ENCODE results near the gene NKAIN2.

Gene NKAIN2

DNA sequence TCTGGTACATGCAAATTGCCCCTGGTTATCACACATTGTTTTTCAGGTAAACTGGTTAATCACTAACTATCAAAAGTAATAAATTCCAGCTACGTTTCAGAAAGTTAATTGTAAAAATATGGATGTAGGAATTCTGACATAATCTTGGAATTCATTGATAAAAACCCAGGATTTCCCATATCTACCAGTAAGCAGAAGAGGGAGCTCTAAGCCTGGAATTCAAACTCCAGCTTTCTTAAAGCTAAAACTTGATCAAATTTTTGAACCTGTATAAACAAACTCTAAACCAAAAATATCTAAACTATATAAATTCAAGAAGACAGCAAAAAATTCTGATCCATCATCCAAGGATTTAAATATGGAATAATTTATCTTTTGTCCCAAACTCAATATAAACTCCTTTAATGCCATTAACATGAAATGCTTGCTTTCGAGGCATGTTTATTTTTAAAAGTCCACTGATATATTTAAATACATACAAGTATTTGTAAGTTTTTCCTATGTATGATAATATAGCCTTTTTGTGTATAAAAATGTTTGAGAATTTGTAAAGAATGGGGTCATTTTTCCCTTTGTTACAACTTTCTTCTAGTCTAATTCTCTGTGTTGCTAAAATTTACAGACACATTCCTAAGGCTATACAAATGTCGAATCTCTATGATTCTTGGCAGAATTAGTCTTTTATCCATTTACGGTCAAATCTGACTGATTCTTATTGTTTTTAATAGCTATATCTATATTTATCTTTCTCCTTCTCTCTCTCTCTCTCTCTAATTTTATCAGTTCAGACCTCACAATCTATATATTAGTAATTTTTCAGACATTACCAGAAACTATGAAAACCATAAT lies 1067.2 kb downstream of the NKAIN2 start:
- peak; percentile 9 for DNase-seq

DNA sequence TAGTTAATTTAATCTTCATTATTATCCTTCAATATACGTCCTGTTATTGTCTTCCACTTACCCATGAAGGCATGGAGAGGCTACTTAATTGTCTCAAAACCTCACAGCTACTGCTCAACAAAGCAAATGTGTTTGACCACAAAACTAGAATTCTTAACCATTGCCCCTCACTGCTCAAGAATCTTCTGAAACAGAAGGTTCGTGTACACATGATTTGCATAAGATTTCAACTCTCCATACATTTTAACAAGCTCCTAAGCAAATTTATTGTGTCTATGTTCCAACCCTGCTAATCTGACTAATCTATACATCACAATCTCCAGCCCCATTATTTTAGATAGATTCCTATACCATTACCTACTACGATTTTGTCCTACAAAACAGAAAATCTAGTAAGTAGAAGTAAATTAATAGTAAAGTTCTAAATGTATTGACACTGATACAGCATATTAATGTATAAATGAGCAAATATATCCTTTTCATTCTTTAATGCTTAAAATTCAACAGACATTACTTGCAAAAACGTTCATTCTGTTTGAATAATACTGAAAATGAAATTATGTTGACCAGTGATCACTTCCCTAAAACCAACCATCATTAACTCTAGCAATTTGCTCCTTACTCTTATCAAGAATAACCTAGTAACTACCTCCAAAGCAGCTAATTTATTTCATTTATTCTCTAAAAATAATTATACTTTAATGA lies 1068.8 kb downstream of the NKAIN2 start:
- DNase-seq: no peak

DNA sequence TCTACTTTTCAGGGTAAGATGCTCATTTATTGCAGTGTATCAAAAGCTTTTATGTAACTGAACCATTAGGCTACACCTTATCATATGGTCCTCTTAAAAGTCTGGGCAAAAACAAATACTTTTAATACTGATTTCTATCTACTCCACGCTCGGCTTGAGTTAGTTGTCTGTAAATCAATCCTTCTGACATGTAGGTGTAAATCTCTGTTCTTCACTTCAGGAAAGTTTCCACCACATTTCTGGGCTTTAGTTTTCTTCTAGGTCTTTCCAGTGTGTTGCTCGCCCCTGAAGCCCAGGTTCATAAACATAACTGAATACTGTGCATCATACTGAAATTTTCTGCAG lies 1069.4 kb downstream of the NKAIN2 start:
- DNase-seq: no peak
